ENCODE measurements around the gene ADGRA1. TPM values are rescaled to one million over a fixed set of nuclear protein-coding genes. Genes with fewer than 3 reads are reported as not detected.
"Not testable (repeated sequence)": the region's sequence is repeated elsewhere in the genome, so short reads cannot be mapped to it uniquely, and the experiment has no call there.

ADGRA1 gene, protein sequence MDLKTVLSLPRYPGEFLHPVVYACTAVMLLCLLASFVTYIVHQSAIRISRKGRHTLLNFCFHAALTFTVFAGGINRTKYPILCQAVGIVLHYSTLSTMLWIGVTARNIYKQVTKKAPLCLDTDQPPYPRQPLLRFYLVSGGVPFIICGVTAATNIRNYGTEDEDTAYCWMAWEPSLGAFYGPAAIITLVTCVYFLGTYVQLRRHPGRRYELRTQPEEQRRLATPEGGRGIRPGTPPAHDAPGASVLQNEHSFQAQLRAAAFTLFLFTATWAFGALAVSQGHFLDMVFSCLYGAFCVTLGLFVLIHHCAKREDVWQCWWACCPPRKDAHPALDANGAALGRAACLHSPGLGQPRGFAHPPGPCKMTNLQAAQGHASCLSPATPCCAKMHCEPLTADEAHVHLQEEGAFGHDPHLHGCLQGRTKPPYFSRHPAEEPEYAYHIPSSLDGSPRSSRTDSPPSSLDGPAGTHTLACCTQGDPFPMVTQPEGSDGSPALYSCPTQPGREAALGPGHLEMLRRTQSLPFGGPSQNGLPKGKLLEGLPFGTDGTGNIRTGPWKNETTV
- not detected for total RNA-seq

DNA sequence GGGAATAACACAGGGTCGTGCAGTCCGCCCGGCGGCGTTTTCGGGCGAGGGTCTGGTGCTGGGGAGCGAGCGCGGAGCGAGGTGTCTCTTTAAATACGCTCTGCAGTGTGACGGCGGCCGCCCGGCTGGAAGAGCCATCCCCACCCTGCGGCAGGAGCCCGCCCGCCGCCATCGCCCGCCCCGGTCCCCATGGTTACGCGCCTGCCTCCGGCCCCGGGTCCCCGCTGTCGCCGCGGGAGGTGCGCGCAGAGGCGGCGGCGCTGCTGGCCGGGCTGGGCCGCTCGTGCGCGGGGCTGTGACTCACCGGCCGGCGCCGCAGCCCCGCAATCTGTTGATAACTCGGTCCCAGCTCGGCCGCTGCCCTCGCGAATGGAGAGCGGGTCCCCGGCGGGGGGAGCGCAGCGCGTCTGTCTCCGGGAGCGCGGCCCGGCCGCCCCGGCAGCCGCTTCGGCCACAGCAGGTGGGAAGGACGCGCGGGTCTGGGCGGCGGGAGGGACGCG, at the start of gene ADGRA1:
TSS of gene ADGRA1 (plus strand) at position 246 of the 500 bp plus-strand sequence. CDS start 986 bp downstream, outside the sequence.
- peak in 2 of 3 donors; percentile 7 to 27 for DNase-seq (ENCODE audit: low read depth in 2 of 3, low spot score in 2 of 3)

DNA sequence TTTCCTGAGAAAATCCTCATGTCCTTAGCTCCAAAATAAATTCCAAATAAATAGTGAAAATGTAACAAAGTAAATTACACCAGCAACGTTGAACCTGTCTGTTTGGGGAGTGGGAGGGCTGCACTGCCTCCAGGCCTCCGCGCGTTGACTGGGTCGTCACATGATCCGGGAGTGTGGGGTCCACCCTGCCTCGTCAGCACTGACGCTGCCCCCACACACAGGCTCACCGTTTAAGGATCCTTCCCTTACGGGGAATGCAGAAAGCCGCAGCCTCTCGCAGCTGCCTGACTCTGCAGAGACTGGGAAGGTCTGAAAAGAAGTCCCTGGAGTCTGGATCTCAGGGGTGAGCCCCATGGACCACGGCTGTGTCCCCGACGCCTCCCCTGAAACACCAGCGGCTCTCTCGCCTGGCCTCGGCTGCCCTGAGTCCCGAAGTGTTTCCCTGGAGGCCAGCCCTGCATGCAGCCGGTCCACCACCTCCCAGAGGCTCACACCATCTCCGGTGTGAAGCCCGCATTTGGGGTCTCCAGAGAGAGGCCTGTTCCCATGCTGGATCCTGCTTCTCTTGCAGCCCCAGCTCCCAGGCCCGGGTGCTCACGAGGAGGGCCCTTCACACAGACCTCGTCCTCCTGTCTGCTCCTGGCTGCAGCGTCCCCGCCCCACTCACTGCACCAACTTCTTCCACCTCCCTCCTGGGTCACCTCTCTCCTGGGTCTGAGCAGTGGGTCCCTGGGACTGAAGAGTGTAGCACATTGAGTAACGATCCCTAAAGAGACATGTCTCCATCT, 49.5 kb upstream of the ADGRA1 start:
- no peak for DNase-seq (ENCODE audit: low read depth in 2 of 3, low spot score in 2 of 3)

DNA sequence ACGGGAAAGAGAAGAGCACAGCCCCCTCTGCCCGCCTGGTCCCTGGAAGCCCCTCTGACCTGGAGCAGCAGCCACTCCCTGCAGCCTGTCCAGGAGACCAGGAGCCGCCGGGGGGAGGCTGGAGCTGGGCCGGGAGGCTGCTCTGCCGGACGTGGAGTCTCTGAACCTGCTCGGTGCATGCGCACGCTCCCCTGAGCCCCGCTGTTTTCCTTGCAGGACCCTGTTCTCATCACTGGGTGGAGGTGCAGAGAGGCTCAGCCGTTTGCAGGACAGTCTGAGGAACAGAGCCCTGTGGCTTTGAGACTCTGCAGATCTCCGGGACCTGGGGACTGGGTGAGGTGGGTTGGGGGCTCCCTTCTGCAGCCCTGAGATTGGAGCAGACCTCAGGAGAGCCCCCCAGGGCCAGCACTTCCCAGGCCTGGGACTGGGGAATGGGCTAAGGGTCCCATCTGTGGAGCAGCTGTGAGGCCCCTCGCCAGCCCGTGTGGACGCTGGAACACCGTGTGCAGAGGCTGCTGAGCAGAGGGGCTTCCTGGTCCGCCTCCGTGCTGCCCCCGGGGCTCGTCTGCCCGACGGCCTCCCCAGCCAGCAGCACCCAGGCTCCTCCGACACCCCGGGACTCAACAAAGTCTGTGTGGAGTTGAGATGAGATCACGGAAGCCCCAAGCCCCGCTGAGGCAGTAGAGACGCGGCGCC, 48.5 kb upstream of the ADGRA1 start:
- no peak for DNase-seq (ENCODE audit: low read depth in 2 of 3, low spot score in 2 of 3)

DNA sequence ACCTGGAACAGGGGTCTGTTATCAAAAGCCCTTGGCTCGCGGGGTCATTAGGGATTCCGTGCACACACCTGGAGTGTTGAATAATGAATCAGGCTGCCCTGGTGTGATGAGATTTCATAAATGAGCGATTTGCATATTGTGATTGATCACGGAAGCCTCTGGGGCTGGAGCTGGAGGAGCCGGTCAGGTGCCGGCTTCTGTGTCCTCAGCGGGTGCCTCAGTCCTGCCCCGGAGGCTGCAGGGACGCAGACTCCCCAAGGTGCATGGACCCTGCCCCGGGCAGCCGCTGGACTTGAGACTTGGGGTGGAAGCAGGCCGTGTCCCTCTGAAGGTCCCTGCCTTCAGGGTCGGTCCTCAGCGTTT, 47.9 kb upstream of the ADGRA1 start:
- DNase-seq (ENCODE audit: low read depth in 2 of 3, low spot score in 2 of 3), result no peak

DNA sequence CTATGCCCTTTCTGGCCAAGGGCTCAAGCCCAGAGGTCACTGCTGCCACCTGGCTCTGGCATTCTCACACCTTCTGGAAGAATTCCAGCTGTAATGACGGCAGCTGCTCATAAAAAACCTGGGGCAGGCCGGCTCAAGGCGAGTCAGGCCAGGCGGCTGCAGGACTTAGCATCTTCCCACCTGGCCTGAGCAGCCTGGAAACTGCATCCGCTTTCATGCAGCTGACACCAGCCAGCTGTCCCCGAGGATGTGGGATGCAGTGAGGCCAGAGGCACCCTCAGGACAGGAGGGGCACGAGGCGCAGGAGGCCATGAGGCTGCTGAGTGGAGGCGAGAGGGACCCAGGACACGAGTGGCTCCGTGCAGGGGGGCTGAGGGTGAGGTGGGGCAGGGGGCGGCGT, 47.5 kb upstream of the ADGRA1 start:
- DNase-seq (ENCODE audit: low read depth in 2 of 3, low spot score in 2 of 3), result no peak

DNA sequence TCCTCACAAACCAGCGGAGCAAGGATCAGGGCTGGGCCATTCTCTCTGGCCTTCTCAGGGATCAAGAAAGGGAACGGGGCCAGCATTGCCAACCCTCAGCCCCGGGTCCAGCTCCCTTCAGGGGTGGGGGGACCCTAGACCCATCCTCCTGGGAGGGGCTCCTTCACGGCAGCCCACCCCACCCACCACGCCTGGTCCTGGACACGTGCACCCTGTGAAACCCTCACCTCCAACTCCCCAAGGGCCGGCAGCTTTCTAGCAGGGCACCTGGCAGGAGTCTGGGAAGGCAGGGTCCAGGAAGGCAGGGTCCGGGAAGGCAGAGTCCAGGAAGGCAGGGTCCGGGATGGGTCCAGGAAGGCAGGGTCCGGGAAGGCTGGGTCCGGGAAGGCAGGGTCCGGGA, 46.6 kb upstream of the ADGRA1 start:
- no peak for DNase-seq (ENCODE audit: low read depth in 2 of 3, low spot score in 2 of 3)

DNA sequence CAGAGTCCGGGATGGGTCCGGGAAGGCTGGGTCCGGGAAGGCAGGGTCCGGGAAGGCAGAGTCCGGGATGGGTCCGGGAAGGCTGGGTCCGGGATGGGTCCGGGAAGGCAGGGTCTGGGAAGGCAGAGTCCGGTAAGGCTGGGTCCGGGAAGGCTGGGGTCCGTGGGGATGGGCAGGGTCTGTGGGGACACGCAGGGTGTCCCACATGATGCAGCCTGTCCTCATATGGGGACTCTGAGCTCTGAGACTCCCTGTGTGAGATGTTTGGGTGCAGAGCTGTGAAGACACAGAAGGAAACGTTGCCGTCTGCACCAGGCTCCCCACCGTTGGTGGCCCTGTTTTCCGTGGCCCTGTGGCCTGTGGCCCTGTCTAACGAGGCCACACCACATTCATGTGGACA, 45.7 kb upstream of the ADGRA1 start:
- no peak for DNase-seq (ENCODE audit: low read depth in 2 of 3, low spot score in 2 of 3)

DNA sequence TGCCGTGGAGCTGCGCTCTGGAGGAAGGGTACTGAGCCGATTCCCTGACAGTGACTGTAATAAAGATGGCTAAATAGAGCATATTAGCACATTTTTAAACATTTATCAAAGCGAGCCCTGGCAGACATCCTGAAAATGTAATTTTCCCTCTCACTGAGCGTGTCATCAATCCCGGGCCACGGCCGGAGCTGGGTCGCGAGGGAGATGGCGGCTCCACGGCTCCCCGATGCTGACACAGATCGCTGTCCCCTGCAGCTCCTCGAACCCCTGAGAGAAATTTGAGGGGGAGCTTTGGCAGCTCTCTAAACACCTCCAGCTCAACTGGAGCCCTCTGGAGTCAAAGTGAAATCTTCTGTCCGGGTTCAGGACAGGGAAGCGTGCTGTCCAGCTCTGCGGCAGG, 44.9 kb upstream of the ADGRA1 start:
- no peak for DNase-seq (ENCODE audit: low read depth in 2 of 3, low spot score in 2 of 3)

DNA sequence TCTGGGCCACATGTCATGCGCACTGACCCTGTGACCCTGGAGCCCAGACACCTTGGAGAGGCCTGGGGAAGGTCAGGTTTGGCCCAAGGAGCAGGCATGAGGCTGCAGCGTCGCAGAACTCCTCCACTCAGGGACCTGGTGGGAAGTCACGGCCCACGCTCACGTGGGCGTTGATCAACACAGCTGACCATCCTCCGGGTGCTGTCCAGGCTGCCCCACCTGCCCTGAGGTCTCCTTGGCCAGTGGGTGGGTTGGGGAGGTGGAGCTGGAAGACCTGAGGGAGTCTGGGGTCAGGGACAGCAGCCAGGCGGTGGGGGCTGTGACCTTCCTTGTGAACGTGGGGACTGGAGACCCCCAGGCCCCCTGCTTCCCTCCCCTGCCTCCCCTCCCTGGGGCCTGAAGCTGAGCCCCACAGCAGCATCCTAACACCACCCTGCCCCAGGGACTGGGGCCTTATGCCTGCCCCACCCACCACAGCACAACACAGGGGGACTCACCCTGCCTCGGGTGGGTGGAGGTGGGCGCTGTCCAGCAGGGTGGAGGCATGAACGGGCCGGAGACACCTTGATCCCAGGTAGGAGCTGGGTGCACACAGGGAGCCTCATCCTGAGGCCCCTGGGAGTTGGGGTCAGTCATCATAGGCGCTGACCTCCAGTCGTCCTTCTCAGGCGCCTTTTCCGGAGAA, 44.0 kb upstream of the ADGRA1 start:
- DNase-seq (ENCODE audit: low read depth in 2 of 3, low spot score in 2 of 3), result no peak

DNA sequence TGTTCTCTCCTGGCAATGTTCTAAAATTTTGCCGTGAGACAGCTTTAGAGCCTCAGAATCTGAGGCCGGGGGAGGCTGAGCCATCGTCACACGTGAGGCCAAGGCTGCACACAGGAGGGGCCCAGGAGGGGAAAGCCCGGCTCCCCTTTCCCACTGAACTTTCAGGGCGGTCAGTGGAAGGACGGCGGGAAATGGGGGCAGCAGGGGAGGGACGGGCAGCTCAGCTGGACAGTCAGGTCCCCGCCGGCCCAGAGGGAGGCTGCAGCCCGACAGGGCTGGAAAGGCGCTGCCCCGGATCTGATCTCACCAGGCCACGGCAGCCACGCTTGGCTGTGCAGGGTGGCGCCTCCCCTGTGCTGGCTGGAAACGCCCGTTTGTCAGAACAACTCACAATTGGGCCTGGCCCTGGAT, 43.3 kb upstream of the ADGRA1 start:
- DNase-seq (ENCODE audit: low read depth in 2 of 3, low spot score in 2 of 3), result no peak

DNA sequence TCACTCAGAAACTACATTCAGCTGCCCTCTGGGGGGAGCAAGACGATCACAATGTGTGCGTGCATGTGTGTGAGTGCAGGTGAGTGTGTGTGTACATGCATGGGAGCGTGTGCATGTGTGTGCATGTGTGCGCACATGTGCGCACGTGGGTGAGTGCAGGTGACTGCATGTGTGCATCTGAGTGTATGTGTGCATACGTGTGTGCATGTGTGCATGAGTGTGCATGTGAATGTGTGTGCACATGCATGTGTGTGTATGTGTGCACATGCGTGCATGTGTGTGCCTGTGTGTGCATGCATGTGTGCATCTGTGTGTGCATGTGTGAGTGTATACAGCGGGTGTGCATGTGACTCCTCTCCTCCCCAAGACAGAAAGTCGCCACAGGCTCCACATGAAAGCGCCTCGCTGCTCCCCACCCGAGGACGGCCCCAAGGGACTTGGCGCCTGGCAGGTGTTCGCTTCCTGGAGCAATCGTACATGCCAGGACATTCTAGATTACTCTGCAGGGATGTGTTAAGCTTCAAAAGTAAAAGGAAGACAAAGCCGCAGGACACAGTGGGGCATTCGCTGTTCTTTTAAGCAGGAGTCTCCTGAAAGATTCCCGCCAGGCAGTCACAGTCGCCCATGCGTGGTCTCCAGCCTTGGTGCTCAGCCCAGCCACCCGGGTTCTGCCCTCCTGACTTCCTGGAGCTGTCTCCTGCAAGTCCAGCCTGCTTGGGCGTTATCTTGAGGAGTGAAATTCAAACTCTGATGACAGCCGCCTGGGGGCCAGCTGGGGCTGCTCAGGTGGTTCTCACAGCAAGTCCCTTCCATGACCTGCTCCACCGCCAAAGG, 42.0 kb upstream of the ADGRA1 start:
- DNase-seq (ENCODE audit: low read depth in 2 of 3, low spot score in 2 of 3), result no peak

DNA sequence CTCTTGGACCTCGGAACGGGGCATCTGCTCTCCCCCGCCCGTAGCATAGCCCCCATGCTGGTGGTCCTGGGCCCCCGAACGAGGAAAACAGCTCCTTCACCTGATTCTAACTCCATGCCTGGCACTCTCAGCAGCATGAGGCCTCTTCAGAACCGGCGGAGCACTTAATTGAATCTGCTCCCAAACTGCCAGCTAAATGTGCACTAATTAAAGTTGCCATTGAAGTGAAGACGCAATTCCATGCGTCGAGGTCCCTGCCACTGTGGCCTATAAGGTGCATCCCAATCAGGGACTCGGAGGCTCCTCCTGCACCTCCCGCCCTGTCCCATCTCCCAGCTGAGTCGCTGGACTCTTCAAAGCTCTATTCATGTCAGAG, 41.3 kb upstream of the ADGRA1 start:
- DNase-seq (ENCODE audit: low read depth in 2 of 3, low spot score in 2 of 3), result no peak

DNA sequence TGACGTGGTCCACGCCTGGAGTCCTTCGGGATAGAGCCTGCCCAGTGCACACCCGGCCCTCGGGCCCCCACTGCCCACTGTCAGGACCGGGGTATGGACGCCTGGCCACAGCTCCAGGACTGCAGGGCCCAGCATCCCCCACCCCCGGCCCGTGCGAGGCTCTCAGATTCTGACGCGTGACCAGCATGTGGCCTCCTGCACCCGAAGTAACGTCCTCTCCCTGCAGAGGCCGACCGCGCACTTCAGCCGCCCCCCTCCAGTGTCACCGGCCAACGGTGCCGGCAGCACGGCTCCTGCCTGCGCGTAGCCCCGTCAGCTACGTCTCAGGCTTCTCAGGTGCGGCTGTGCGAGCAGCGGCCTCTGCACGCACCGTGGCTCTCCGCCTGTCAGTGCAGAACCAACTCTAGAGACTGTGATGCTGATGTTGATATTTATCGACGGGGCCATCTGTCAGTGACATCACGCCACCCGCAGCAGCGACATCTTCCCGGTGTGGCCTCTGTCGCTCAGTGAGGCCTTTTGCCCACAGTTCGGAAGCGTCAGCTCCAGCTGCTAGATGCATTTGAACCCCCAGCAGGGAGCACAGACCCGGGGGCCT, 40.1 kb upstream of the ADGRA1 start:
- DNase-seq (ENCODE audit: low read depth in 2 of 3, low spot score in 2 of 3), result no peak

DNA sequence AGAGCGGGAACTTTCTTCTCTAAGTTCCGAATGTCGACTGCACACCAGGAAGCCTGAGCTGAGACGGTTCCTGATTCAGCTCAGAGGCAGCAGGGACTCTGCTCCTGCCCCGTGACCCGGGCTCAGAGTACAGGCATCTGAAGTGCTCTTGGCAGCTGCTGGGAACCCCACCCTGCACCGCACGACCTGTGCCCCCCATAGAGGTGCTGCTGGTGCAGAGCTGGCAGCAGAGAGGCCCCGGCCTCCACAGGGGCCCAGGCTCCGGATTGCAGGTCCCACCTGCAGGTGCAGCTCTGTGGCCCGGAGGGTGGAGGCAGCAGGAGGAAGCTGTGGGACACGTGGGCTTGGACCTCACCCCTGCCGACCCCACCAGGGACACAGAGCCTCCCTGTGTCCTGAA, 39.5 kb upstream of the ADGRA1 start:
- DNase-seq (ENCODE audit: low read depth in 2 of 3, low spot score in 2 of 3), result no peak

DNA sequence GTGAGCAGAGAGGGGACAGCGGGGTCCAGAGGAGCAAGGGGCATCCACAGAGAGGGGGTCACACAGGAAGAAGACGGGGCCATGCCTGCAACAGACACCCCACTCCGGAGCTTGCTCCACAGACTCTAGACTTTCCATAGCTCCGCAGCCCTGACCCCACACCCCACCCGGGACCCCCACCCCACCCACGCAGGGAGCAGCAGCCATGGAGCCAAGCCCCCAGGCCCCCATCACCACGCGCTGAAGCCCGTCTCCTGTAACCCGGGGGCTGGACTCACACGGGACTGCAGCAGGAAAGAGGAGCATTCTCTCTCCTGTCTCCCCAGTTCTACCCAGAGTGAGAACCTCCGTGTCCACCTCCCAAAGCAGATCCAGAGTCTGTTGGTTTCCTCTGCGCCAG, 38.8 kb upstream of the ADGRA1 start:
- no peak for DNase-seq (ENCODE audit: low read depth in 2 of 3, low spot score in 2 of 3)

DNA sequence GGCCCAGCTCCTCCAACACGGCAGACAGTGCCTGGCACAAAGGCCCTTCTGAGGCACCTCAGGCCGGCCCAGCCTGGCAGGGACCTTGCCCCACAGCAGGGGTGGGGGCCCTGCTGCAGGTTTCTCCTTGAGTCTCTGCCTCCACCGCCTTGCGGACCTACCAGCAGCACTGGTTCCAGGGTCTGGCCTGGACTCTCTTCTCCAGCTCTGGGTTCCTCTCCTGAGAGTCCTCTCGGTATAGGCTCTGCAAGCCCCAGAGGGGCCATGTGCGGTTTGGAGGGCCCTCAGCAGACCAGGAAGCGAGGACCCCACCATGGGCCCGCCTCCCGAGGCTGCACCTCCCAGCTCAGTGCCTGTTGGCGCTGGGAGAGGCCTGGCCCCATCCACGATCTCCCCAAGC, 38.1 kb upstream of the ADGRA1 start:
- no peak for DNase-seq (ENCODE audit: low read depth in 2 of 3, low spot score in 2 of 3)

DNA sequence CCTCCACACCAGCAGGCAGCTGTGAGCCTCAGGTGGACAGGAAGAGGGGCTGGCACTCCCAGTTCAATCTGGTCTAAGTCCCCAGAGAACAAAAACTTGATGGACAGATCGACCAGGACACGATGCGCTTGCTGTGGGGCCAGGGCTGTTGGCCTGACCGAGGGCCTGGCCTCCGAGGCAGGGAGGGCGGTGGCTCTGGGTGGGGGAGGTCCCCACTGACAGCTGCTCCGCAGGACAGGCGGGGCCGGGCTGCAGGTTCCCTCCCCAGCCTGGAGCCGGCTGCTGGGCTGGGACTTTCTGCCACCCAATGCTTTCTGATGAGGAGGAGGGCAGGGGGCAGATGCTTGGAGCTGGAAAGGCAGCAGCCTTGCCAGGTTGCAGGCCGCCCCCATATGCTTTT, 37.4 kb upstream of the ADGRA1 start:
- DNase-seq (ENCODE audit: low read depth in 2 of 3, low spot score in 2 of 3), result no peak

DNA sequence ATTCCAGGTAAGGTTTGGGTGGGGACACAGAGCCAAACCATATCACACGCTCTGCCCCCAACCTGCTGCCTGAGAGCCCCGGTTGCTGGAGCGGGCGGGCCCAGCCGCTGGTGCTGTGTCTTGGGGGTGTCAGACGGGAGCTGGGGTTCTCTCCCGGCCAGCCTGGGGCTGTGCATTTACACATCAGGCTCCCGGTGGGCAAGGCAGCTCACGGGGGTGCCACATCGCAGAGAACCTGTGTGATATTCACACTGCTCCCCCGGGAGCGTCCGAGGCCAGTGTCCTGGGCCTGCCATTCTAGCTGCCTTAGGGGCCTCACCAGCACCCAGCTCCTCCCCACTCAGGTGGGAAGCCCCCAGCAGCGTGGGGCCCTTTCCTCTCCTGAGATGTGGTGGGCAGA, 35.6 kb upstream of the ADGRA1 start:
- no peak for DNase-seq (ENCODE audit: low read depth in 2 of 3, low spot score in 2 of 3)

DNA sequence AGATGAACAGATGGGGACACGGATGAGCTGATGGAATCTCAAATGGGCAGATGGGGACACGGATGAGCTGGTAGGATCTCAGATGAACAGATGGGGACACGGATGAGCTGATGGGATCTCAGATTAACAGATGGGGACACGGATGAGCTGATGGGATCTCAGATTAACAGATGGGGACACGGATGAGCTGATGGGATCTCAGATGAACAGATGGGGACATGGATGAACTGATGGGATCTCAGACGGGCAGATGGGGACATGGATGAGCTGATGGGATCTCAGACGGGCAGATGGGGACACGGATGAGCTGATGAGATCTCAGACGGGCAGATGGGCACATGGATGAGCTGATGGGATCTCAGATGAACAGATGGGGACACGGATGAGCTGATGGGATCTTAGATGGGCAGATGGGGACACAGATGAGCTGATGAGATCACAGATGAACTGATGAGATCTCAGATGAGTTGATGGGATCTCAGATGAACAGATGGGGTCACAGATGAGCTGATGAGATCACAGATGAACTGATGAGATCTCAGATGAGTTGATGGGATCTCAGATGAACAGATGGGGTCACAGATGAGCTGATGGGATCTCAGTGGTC, 34.1 kb upstream of the ADGRA1 start:
- DNase-seq (ENCODE audit: low read depth in 2 of 3, low spot score in 2 of 3), result not testable (repeated sequence)
